ENCODE results near the gene GATB.

Gene GATB

DNA sequence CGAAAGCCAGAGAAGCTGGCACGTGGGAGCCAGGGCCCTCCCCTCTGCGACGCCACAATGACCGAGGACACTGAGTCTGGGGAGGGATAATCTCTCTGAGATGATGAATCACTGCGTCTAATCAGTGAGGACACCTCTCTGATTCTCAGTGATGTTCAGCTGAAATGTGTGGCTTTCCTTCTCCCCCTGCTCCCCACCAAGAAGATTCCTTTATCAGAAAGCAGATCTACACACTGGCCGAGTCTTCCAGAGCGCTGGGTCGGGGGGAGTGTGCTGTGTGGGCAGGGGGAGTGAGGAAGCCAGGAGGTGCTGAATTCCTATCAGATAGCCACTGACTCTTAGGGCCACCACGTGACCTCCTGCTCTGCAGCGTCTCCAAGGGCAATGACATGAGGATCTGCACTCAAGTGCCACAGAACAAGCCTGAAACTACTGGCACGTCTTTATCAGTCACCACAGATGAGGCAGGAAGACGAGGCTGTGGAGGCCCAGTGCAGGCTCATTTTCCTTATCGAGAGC, 89.2 kb downstream of the GATB start:
- ATAC-seq = no peak

- no peak for ATAC-seq
Measured at GRCh38 chr4:151670843-151671242, 90.0 kb downstream of the GATB start.

DNA sequence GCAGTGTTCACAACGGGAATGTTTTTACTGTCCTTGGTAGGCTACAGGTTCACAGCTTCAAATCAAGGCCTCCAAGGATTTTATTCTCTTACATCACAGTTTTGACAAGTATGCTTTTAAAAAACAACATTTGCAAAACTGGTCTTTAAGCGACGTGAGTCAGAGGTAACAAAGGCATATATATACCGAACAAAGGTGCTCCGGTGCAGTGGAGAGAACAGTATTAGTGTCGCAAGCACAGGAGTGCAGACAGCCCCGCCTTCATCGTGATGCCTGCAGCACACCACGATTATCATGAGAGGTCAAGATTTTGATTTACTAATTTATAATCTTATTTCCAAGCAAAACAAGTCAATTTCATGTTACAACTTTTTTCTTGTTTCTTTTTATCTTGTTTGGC, 90.8 kb downstream of the GATB start:
- ATAC-seq = no peak

DNA sequence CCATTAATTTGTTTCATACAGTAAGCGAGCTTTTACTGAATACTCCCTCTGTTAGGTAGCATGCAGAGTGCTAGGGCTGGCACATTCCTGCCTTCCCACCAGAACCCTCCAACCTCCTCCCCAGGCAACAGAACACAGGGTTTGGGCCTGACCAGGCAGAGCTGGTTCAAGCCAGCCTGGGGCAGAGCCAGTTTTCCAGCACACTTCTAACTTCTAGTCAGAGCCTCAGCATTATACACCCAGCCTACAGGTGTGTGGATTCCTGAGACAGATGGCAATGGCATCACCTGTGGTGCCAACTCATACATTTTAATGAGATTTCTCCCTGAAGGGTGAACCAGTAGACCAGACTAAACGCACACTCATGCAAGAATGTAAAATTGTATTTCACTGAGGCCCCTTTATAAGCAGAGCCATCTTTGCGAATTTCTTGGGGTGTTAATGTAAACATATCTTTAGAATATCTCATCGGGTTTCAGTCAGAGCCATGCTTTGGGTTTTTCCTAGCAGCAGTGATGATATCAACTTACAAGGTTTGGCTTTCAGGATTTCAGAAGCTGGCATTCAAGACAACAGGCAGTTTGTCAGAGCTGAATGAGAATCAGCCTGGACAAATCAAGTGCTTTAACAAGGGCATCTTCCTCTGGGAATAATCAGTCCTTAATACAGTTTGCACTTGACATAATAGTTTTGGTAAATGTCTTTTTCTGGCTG, 92.0 kb downstream of the GATB start:
- no peak for ATAC-seq

DNA sequence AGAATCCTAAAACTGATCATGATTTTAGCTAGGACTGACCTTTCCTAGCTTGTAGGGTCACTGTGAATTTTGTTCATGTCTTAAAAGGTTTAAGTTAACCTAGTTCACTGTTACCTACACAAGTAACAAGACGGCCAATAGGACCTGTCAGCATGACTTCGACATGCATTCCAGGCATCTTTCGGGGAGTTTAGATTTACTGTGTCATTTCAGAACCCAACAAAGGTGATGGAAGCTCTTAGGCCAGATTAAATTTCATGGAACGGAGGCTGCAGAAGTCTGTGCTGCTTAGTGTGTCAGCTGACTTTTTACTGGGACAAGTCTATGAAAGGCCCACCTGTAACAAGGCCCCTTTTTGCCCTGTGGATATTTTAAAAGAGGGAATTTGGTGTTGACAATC, 93.1 kb downstream of the GATB start:
- ATAC-seq = no peak

GRCh38 chr4:151667048-151667447, 93.8 kb downstream of the GATB start:
- ATAC-seq = peak in 1 of 2 donors; percentile 53

DNA sequence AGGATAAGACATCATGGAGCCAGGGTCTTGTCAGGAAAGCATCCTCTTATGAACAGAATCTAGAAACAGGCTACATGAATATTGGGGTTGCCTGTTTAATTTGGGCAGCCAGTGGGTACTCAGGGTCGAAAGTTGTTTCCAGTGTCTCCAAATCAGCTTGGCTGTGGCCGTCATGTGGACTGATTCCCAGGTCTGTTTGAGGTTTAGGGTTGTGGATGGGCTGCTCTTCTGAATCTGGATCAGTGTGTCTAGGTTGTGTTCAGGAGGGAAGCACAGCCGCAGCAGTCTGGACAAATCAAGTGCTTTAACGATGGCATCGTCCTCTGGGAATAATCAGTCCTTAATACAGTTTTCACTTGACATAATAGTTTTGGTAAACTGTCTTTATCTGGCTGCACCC, 94.3 kb downstream of the GATB start:
- ATAC-seq = no peak

GRCh38 chr4:151665785-151666127, 95.1 kb downstream of the GATB start:
- no peak for ATAC-seq

GRCh38 chr4:151665022-151665784, 95.6 kb downstream of the GATB start:
- no peak for ATAC-seq

DNA sequence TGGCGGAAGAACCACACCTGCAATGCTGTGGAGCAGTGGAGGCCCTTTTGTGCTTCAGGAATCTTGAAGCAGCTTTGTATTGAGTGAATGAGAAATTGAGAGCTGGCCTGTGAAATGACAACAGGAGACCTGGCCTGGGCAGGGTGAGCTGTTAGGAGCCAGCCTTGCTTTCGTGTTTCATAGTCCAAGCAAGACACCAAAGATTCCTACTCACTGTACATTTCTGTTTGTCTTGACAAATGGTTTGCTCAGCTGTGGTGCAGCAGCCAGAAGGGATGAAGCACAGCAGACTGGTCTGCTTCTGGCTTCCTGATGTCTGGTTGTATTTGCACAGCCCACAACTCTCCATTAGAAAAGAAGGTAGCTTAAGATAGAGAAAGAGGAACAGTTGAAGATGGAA, 96.5 kb downstream of the GATB start:
- no peak for ATAC-seq

DNA sequence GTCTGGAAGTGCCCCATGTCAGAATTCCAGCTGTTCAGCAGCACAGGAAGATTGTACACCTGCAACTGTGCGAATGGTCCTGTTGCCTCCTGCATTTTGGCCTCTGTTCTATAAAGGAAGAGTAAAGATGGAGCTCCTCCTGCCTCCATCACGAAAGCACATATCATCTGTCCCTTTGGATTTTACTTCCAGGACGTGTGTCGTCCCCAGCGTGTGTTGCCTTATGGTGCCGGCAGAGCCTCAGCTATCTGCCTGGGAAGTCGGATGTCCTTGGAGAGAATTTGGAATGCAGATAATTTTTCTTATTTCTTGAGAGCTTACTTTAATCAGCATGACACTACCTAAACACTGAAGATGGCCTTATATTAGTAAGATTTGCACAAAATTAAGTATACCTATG, 97.7 kb downstream of the GATB start:
- ATAC-seq = no peak

DNA sequence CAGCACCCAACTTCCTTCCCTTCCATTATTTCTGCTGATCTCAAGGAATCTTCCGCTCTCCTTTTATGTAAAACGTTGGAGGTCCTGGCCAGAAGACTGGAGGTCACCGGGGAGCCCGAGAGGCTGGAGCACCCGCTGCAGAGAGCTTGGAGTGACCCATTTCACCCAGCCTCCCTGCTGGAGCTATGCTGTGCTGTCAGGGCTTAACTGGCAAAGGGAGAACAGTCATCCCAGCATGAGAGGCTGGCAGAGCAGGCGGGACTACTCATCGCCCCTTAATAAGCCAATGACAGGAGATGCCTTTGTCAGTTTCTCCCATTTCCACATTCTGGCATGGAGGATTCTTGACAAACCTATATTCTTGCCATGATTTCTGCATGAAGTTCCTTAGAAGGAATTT, 98.9 kb downstream of the GATB start:
- ATAC-seq = no peak

- ATAC-seq = no peak
Measured at GRCh38 chr4:151660676-151661075, 100.1 kb downstream of the GATB start.

- ATAC-seq = no peak
Measured at GRCh38 chr4:151659601-151660364, 101.0 kb downstream of the GATB start.

- ATAC-seq = no peak
Measured at GRCh38 chr4:151658959-151659600, 101.7 kb downstream of the GATB start.

GRCh38 chr4:151657896-151658295, 102.9 kb downstream of the GATB start:
- ATAC-seq = no peak

DNA sequence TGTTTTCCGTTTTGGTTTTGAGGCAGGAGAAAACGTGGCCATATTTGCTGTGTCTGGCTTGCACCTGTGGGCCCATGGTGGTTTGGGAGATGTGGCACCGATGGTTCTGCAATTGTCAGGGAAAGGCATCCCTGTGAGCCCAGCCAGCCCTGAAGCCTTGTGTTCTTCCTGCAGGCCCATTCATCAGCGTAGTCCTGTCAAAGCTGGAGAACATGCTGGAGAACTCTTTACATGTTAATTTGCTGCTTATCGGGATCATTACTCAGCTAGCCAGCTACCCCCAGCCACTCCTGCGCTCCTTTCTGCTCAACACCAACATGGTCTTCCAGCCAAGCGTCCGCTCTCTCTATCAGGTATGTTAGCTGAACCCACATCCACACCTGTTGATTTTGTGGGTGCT, 104.7 kb downstream of the GATB start:
- no peak for ATAC-seq

- ATAC-seq = no peak
Measured at GRCh38 chr4:151653548-151653918, 107.3 kb downstream of the GATB start.

DNA sequence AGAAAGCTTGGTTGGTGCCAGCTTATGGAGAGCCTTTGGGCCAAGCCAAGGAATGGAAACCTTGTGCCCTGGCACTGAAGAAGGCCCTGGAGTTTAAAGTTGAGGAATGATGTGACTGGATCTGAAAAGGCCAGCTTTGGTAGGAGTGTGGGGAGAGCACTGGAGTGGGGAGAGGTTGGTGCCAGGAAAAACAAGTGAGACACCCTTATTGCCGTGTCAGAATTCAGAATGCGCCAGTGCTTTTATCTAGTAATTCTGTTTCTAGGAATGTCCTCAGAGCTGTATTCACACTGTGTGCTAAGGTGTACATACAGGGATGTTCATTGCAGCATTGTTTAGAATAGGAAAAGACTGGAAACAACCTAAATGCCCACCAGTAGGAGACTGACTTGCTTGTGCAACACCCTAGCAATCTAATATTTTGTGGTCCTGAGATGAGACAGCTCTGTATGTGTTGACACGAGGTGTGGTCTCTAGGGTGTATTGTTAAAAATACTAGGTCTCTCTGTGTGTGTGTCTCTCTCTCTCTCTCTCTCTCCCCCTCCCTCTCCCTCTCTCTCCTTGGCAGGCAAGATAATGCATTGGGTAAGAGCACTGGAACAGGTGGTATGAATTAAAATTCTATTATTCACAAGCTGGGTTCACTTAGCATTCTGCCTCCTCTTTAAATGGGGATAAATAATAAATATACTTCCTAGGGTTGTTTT, 107.8 kb downstream of the GATB start:
- no peak for ATAC-seq

DNA sequence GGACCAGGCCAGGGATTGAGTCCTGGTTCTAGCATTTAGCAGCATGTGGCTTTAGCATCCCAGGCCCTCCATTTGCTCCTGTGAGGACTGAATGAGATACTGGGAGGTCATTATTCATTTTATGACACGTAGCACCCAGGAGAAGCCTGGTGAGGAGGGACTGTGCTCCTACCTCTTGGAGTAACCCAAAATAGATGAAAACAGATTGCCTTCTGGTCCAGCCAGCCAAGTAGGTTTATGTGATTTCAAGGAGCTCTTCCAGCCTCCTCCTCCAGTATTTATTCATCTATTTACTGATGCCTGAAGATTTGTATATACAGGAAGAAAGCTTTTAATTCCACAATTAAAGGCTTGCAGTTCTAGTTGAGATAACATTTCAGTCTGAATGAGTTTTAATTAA, 109.3 kb downstream of the GATB start:
- ATAC-seq = no peak

- ATAC-seq = no peak
Measured at GRCh38 chr4:151649479-151649878, 111.3 kb downstream of the GATB start.

GRCh38 chr4:151646322-151646721, 114.5 kb downstream of the GATB start:
- no peak for ATAC-seq

- ATAC-seq = no peak
Measured at GRCh38 chr4:151644622-151645021, 116.2 kb downstream of the GATB start.

Data from activated CD4-positive, CD25-positive, alpha-beta regulatory T cell treated with anti-CD3 and anti-CD28 coated beads, Interleukin-2, amount 50 U/mL, for 24 hours (primary cell).